Lung (tissue), 12 donors: Measurements from ENCODE around the gene IFNA6. TPM values are rescaled to one million over a fixed set of nuclear protein-coding genes. Genes with fewer than 3 reads are reported as not detected.

ENCODE experiments used
- ATAC-seq: fragments of 200-7000 bp; cut with Tn5 transposase; one replicate; pipeline ENCODE4 v1.9.1; 2020; ENCODE audit warnings: moderate number of reproducible peaks; ENCODE audit not compliant: insufficient read depth, low FRiP score
- DNase-seq, 3 donors: peaks; one replicate each; pipeline ENCODE4 v3.0.0-alpha.2; 2013 to 2017
- H3K27ac ChIP-seq, 2 donors: one replicate each; pipeline ENCODE4 v1.5.1; 2013; ENCODE audit warnings: mild to moderate bottlenecking in 2 of 2, moderate library complexity in 2 of 2, control low read depth in 1 of 2, inconsistent platforms in 1 of 2, low read depth in 1 of 2, low read length in 1 of 2
- H3K27me3 ChIP-seq, 3 donors: one replicate each; pipeline ENCODE4 v1.5.1; 2013; ENCODE audit warnings: low read length in 2 of 3; ENCODE audit not compliant: control insufficient read depth in 3 of 3, insufficient read depth in 3 of 3
- H3K36me3 ChIP-seq, 4 donors: one replicate each; pipeline ENCODE4 v1.5.1; 2013; ENCODE audit warnings: low read length in 4 of 4, mild to moderate bottlenecking in 1 of 4, moderate library complexity in 1 of 4; ENCODE audit not compliant: control insufficient read depth in 4 of 4, insufficient read depth in 4 of 4
- H3K4me1 ChIP-seq, 5 donors: one replicate each; pipeline ENCODE4 v1.5.1; 2013; ENCODE audit warnings: low read length in 5 of 5, mild to moderate bottlenecking in 2 of 5, moderate library complexity in 1 of 5; ENCODE audit not compliant: control insufficient read depth in 5 of 5, insufficient read depth in 5 of 5
- H3K4me3 ChIP-seq: one replicate; pipeline ENCODE4 v1.5.1; 2013; ENCODE audit warnings: mild to moderate bottlenecking, control low read depth, moderate library complexity
- H3K9ac ChIP-seq, 2 donors: one replicate each; pipeline ENCODE4 v1.5.1; 2013; ENCODE audit warnings: low read length in 2 of 2, control low read depth in 1 of 2; ENCODE audit not compliant: insufficient read depth in 1 of 2
- H3K9me3 ChIP-seq, 4 donors: one replicate each; pipeline ENCODE4 v1.5.1; 2013; ENCODE audit warnings: low read length in 3 of 4, mild to moderate bottlenecking in 1 of 4, moderate library complexity in 1 of 4; ENCODE audit not compliant: control insufficient read depth in 4 of 4, insufficient read depth in 3 of 4
- CTCF ChIP-seq: IDR thresholded peaks from 2 replicates; pipeline ENCODE4 v1.5.1; 2012; ENCODE audit warnings: mild to moderate bottlenecking; ENCODE audit errors: control extremely low read depth, extremely low read depth
- whole genome bisulfite sequencing, 2 donors: extraction: QIAGEN DNeasy Blood & Tissue Kit; methylation state at CpG; one replicate each; pipeline ENCODE4 v1.1.7; 2013; 5-methylcytosine and 5-hydroxymethylcytosine counted together
- polyA plus RNA-seq, 2 donors: library from polyadenylated mRNA; stranded (reverse); fragments of 200-250 nt; gene quantifications; one replicate each; pipeline ENCODE4 v1.2.1, GENCODE V29; 2013
- total RNA-seq, 2 donors: library from RNA; depleted of rRNA in 1 of 2; stranded (reverse); fragments of >200 nt in 1 of 2; gene quantifications; one replicate each; pipeline ENCODE4 v1.2.1, GENCODE V29; 2014 to 2021
- donor health status: control.
- donor health status: control.
- donor health status: Bipolar disorder and iron deficiency.
- donor health status: healthy.
- donor health status: DM: yes; HTN: yes; CAD: no.

Gene IFNA6
- total and polyA plus RNA-seq, 4 donors: not detected

GRCh38 chr9:21362287-21362686 is 11.6 kb upstream of the IFNA6 start:
- 88 to 95% methylated on average over 8 of the region's 8 CpGs for WGBS, 2 donors
- no peak for TF ChIP-seq CTCF
- Histone ChIP-seq H3K4me1 (no peaks in the 10 kb centered on the region), H3K9me3 (no peaks in the 10 kb centered on the region), H3K4me3 (no peak overlapping the region), H3K27ac (no peak overlapping the region), H3K9ac (no peak overlapping the region), H3K27me3 (no peaks in the 10 kb centered on the region), H3K36me3 (no peaks in the 10 kb centered on the region)
- DNase-seq: no peak
- ATAC-seq: no peak

GRCh38 chr9:21357479-21358460 is 7.1 kb upstream of the IFNA6 start:
- no peak overlapping the region for H3K4me3 ChIP-seq
- no peaks in the 10 kb centered on the region for H3K4me1 ChIP-seq
- no peaks in the 10 kb centered on the region for H3K9me3 ChIP-seq
- H3K27ac ChIP-seq: no peak overlapping the region
- ATAC-seq (no peak), DNase-seq (no peak)
- H3K9ac ChIP-seq: no peak overlapping the region
- no peaks in the 10 kb centered on the region for H3K36me3 ChIP-seq
- no peak for TF ChIP-seq CTCF
- 62 to 69% methylated on average over 7 of the region's 7 CpGs for WGBS, 2 donors
- no peaks in the 10 kb centered on the region for H3K27me3 ChIP-seq

- DNase-seq: no peak
- H3K9me3 ChIP-seq: peaks cover 0 to 6% (median 0%) of the 10 kb centered on the region in 4 donors
- no peak for TF ChIP-seq CTCF
- no peak overlapping the region for H3K9ac ChIP-seq
- no peak overlapping the region for H3K4me3 ChIP-seq
- H3K36me3 ChIP-seq: no peaks in the 10 kb centered on the region
- H3K4me1 ChIP-seq: no peaks in the 10 kb centered on the region
- no peak for ATAC-seq
- 79 to 85% methylated on average over 3 of the region's 3 CpGs for WGBS, 2 donors
- no peak overlapping the region for H3K27ac ChIP-seq
- H3K27me3 ChIP-seq: no peaks in the 10 kb centered on the region
Observed at GRCh38 chr9:21348430-21348970, 2.2 kb downstream of the IFNA6 start.
